Measurements from ENCODE around the gene GCDH.
A peak's percentile ranks its signal among the peaks of the same experiment; 100 is the strongest.
"Not testable (repeated sequence)": the region's sequence is repeated elsewhere in the genome, so short reads cannot be mapped to it uniquely, and the experiment has no call there.

GCDH gene
- 22.7 to 41.8 reads per million in 2 donors for total RNA-seq

DNA sequence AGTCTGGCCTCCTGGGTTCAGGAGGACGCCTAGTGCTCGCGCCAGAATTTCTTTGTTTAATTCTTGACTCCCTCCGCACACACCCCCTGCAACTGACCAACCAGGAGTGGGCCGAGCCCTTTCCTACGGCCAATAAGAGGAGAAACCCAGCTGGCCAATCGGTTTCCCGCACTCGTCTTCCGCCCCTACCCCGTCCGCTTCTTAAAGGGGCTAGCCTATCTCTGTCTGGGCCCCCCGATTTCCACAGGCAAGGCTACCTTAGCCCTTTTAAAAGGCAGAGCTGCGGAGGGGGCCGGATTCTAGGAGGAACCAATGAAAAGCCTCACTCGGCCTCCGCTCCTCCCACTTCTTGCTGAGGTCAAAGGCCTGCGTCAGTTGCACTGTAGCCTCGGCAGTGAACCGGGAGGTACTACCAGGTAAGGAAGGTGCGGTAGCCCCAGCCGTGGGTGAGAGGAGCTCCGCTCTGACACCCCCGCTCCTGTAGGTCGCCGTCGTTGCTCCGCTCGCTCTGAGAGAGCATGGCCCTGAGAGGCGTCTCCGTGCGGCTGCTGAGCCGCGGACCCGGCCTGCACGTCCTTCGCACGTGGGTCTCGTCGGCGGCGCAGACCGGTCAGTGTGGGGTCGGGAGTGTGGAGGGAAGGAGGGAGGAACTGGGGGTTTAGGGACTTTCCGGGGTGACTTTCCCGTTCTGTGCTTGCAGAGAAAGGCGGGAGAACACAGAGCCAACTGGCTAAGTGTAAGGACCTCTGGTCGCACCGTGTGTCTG is at the start of gene GCDH:
Gene GCDH, plus strand, starts transcription at position 374 of the 766 bp plus-strand sequence. Its CDS starts 145 bp downstream, at position 519.
- DNase-seq: peak; percentile 92

- no peak for DNase-seq
These were observed 48.4 kb upstream of the GCDH start for GRCh38 chr19:12842511-12842910.

DNA sequence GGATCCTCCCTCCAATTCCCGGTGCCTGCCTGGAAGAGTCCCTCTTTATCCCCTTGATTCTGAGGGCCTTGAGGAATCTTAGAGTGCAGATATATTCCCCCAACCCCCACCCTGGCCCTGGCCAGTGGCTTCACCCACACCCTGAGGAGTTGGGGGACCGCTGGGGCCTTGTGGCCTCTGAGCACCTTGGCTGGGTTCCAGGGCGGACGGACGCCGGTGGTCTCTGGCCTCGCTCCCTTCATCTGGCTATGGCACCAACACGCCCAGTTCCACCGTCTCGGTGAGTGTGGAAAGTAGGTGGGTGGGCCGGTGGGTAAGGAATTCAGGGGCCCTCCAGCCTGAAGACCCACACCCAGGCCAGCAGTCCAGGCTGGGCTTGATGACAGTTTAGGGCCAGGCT is 47.6 kb upstream of the GCDH start:
- no peak for DNase-seq

DNA sequence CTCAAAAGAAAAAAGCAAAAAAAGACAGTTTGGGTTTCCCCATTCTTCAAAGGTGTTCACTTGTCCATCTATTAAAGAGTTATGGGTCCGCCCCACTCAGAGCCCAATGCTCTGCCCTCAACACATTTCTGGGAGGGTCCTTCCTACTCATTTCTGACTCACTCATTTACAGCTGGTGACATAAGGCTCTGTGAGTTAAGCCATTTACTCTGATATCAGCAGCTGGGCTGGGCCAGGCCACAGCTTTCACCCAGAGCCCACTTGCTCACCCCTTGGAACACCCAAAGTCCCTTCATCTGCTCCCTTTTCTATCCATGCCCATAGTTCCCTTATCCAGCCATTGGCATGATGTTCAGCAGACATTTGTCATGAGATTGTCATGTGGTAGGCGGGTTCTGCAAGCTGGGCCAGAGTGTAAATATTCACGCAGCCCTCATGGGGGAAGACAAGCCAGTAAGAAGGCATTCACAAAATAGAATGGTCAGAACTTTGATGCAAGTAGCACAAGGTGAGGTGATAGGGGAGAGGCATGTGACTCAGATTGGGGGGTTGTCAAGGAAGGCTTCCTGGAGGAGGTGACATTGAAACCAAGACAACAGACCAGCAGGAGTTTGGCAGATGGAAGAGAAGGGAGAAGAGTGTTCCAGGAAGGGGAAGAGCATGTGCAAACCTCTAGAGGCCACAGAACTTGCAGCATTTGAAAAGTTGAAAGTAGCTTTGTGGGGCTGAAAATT is 46.8 kb upstream of the GCDH start:
- DNase-seq: no peak

- DNase-seq: not testable (repeated sequence)
These were observed 44.3 kb upstream of the GCDH start for GRCh38 chr19:12846613-12847012.

- peak; percentile 85 for DNase-seq
These were observed 43.5 kb upstream of the GCDH start for GRCh38 chr19:12847159-12848139.

GRCh38 chr19:12856653-12857052 is 34.3 kb upstream of the GCDH start:
- DNase-seq: no peak

- DNase-seq: no peak
These were observed 32.7 kb upstream of the GCDH start for GRCh38 chr19:12858041-12858928.

DNA sequence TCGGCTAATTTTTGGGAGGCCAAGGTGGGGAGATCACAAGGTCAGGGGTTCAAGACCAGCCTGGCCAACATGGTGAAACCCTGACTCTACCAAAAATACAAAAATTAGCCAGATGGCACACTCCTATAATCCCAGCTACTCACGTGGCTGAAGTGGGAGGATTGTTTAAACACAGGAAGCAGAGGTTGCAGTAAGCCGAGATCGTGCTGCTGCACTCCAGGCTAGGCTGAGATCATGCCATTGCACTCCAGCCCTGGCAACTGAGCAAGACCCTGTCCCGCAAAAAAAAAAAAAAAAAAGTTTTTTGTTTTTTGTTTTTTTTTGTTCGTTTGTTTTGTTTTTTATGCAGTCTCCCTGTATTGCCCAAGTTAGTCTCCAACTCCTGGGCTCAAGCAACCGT is 31.4 kb upstream of the GCDH start:
- no peak for DNase-seq

- DNase-seq: no peak
These were observed 26.8 kb upstream of the GCDH start for GRCh38 chr19:12864143-12864542.

DNA sequence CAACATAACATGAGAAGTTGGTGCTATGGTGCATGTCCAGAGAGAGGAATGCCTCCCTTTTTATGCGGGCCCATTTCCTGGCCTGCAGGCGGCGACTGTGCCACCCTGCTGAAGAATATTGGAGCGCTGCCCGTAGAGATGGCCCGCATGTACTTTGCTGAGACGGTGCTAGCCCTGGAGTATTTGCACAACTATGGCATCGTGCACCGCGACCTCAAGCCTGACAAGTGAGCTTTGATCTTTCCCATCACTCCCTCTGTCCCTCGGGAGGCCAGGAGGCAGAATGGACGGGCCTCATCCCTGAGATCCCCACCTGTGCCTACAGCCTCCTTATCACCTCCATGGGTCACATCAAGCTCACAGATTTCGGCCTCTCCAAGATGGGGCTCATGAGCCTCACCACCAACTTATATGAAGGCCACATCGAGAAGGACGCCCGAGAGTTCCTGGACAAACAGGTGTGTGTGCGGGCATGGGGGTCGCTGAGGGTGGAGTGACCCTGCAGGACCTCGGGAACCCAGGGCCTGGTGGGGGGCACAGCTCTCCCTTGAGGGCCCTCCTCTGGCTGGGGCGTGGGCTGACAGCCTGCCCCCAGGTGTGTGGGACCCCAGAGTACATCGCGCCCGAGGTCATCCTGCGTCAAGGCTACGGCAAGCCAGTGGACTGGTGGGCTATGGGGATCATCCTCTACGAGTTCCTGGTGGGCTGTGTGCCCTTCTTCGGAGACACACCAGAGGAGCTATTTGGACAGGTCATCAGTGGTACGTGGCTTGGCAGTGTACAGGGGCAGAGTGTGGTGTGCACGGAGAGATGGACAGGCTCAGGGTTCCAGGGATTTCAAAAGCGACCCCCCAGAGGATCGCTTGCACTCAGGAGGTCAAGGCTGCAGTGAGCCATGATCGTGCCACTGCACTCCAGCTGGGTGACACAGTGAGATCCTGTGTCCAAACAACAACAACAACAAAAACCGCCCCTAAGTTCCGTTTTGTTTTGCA is 25.9 kb upstream of the GCDH start:
- DNase-seq: no peak

- no peak for DNase-seq
These were observed 25.1 kb upstream of the GCDH start for GRCh38 chr19:12865746-12866415.

DNA sequence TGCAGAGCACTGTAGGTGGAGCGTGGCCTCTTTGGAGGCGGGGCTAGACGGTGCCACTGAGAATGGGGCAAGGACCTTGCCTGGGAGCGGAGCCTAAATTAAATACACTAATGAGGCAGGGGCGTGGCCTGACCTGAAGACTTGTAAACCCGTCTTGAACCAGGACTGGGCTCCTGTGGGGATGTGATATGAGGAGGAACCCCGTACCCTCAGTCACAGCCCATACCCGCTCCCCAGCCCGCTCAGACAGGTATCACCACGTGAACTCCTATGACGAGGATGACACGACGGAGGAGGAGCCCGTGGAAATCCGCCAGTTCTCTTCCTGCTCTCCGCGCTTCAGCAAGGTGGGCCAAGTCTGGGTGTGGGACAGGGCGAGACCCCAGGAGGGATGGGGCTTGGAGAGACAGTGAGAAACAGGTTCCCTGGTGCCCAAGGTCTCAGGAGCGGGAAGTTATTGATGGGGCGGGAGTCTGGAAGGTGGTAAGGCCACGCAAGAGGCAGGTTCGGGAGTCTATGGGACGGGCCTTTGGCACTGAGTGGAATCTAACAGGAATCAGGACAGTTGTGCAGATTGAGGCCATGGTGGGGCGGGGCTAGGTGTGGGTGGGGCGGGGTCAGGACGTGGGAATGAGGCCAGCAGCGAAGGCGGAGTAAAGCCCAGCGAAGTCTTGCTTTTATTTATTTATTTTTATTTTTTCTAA is 24.4 kb upstream of the GCDH start:
- no peak for DNase-seq

GRCh38 chr19:12867120-12868099 is 23.6 kb upstream of the GCDH start:
- DNase-seq: peak; percentile 37

DNA sequence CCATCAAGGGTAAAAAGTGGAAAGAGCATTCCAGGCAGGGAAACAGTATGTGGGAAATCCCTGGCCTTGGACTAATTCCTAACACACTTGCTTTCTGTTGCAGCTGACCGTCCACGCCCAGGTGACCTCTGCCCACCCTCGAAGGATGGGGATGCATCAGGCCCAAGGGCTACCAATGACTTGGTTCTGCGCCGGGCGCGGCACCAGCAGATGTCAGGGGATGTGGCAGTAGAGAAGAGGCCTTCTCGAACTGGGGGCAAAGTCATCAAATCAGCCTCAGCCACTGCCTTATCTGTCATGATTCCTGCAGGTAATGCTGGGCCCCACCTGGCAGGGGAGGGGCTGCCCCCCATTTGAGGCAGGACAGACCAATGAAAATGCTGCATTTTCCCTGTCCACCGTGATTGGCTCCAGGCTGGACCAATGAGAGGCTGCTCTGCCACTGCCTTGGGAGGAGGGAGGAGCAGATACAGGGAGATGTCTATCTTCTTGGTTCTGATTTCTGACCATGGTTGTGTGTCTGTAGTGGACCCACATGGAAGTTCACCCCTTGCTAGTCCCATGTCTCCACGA is 22.3 kb upstream of the GCDH start:
- no peak for DNase-seq

GRCh38 chr19:12871681-12872080 is 19.3 kb upstream of the GCDH start:
- no peak for DNase-seq

GRCh38 chr19:12872255-12872654 is 18.7 kb upstream of the GCDH start:
- DNase-seq: no peak

Measured in T-helper 9 cell (primary cell).